Endothelial cell of umbilical vein (primary cell): Measurements from ENCODE around the gene PHF1. TPM values are rescaled to one million over a fixed set of nuclear protein-coding genes. Genes with fewer than 3 reads are reported as not detected.

Experiments
- BruUV-seq: library from RNA; stranded (reverse); fragments of 400-500 nt; replicated peaks from 2 replicates; lab custom pipeline; 2021; lab: Mats Ljungman, UMichigan
- CTCF ChIA-PET: fragments of 300-600, 350-600 bp; sonication (Branson Sonifier 250); formaldehyde crosslinking; loops from one replicate; lab custom pipeline; 2021; ENCODE audit warnings: antibody characterized with exemption, inconsistent platforms; lab: Charles Lee
- POLR2A ChIA-PET: fragments of 300-600, 350-600 bp; sonication (Branson Sonifier 250); formaldehyde crosslinking; loops from one replicate; lab custom pipeline; 2021; ENCODE audit warnings: antibody characterized with exemption, inconsistent platforms; lab: Charles Lee
- DNase-seq: peaks from one replicate; pipeline ENCODE4 v3.0.0-alpha.2; 2011; ENCODE audit warnings: low read depth, low spot score
- FAIRE-seq: peaks from 2 replicates; lab custom pipeline; 2011; peaks lifted over from hg19 to GRCh38; lab: Jason Lieb, UNC
- H2AFZ ChIP-seq: 2 replicates; pipeline ENCODE4 v1.6.0; 2012; ENCODE audit warnings: low read depth, low read length, control low read depth, inconsistent platforms
- H3K27ac ChIP-seq: 2 replicates; pipeline ENCODE4 v1.5.1; 2011; ENCODE audit warnings: low read depth, mild to moderate bottlenecking, control low read depth, low read length, moderate library complexity; ENCODE audit not compliant: insufficient read depth
- H3K27me3 ChIP-seq, 2 experiments: 2 replicates each; pipeline versions ENCODE4 v1.6.0 to v1.6.1; 2011; ENCODE audit warnings: low read length in 2 of 2, mixed read lengths in 1 of 2; ENCODE audit not compliant: control insufficient read depth in 2 of 2, insufficient read depth in 2 of 2
- H3K36me3 ChIP-seq, 2 experiments: 2 replicates in 1 of 2; 3 replicates in 1 of 2; pipeline ENCODE4 v1.5.1; 2011; ENCODE audit warnings: low read length in 2 of 2, mild to moderate bottlenecking in 1 of 2, moderate library complexity in 1 of 2; ENCODE audit not compliant: control insufficient read depth in 2 of 2, insufficient read depth in 2 of 2; ENCODE audit errors: extremely low read depth in 1 of 2
- H3K4me1 ChIP-seq: 3 replicates; pipeline ENCODE4 v1.5.1; 2011; ENCODE audit warnings: mild to moderate bottlenecking, low read length; ENCODE audit not compliant: control insufficient read depth, insufficient read depth; ENCODE audit errors: extremely low read depth
- H3K4me2 ChIP-seq: 2 replicates; pipeline ENCODE4 v1.6.1; 2011; ENCODE audit warnings: low read length, control low read depth, mixed read lengths; ENCODE audit not compliant: insufficient read depth
- H3K4me3 ChIP-seq, 3 experiments: fragments of 200-600 bp in 1 of 3; sonication (generic), shearing (Covaris generic) in 1 of 3; replicated peaks in 1 of 3; 2 replicates each; pipeline ENCODE4 v1.5.1; 2011 to 2016; ENCODE audit warnings: control low read depth in 3 of 3, low read length in 3 of 3, mild to moderate bottlenecking in 2 of 3, inconsistent platforms in 1 of 3, low read depth in 1 of 3, moderate library complexity in 1 of 3; ENCODE audit not compliant: insufficient read depth in 1 of 3
- H3K79me2 ChIP-seq: 2 replicates; pipeline ENCODE4 v1.6.0; 2012; ENCODE audit warnings: low read length, inconsistent platforms; ENCODE audit not compliant: control insufficient read depth, insufficient read depth
- H3K9ac ChIP-seq: replicated peaks from 2 replicates; pipeline ENCODE3; 2011; ENCODE audit warnings: low read length, control low read depth; ENCODE audit not compliant: insufficient read depth; ENCODE audit errors: extremely low read depth
- H3K9me1 ChIP-seq: replicated peaks from 3 replicates; pipeline ENCODE4 v1.6.0; 2011; ENCODE audit warnings: mild to moderate bottlenecking, low read length; ENCODE audit not compliant: control insufficient read depth, insufficient read depth; ENCODE audit errors: extremely low read depth
- H3K9me3 ChIP-seq: replicated peaks from 2 replicates; pipeline ENCODE4 v1.5.1; 2012; ENCODE audit warnings: low read length, inconsistent platforms; ENCODE audit not compliant: control insufficient read depth, insufficient read depth
- H4K20me1 ChIP-seq: replicated peaks from 2 replicates; pipeline ENCODE3; 2011; ENCODE audit warnings: mild to moderate bottlenecking, low read length; ENCODE audit not compliant: control insufficient read depth, insufficient read depth; ENCODE audit errors: extremely low read depth
- CTCF ChIP-seq, 2 donors: IDR thresholded peaks; 1 replicate in 1 of 2; 2 replicates in 1 of 2; pipeline ENCODE4 v1.5.1; 2011; ENCODE audit warnings: low read length in 2 of 2, mild to moderate bottlenecking in 2 of 2, moderate library complexity in 2 of 2, control low read depth in 1 of 2, inconsistent platforms in 1 of 2, low read depth in 1 of 2; ENCODE audit not compliant: insufficient read depth in 1 of 2; ENCODE audit errors: extremely low read depth in 1 of 2
- EZH2 ChIP-seq: IDR thresholded peaks from 2 replicates; pipeline ENCODE4 v1.6.1; 2012; ENCODE audit warnings: borderline replicate concordance, low read depth, mild to moderate bottlenecking, moderate library complexity, low read length, inconsistent platforms; ENCODE audit not compliant: severe bottlenecking
- FOS ChIP-seq: IDR thresholded peaks from 2 replicates; pipeline ENCODE4 v1.6.1; 2011; ENCODE audit warnings: mild to moderate bottlenecking, low read length, moderate library complexity, borderline replicate concordance; ENCODE audit not compliant: insufficient read depth
- GATA2 ChIP-seq: IDR thresholded peaks from 2 replicates; pipeline ENCODE4 v1.7.0; 2011; ENCODE audit warnings: low read depth, mild to moderate bottlenecking, moderate library complexity, mixed read lengths, low read length; ENCODE audit not compliant: insufficient read length, insufficient read depth
- JUN ChIP-seq: IDR thresholded peaks from 2 replicates; pipeline ENCODE4 v1.6.1; 2011; ENCODE audit warnings: borderline replicate concordance, low read depth; ENCODE audit not compliant: insufficient read length, insufficient read depth
- MYC ChIP-seq: IDR thresholded peaks from one replicate; pipeline ENCODE4 v1.6.1; 2011; ENCODE audit warnings: mild to moderate bottlenecking, low read depth, low read length
- dilution Hi-C: fragments of 300-500 bp; cut with MboI; formaldehyde crosslinking; loops from one replicate; pipeline ENCODE4 v1.15.0; 2019; ENCODE audit warnings: low sequenced_read_pairs; ENCODE audit not compliant: extremely low pct_ligation_motif_present
- intact Hi-C: fragments of 100-400 bp; cut with micrococcal nuclease; formaldehyde crosslinking; loops from one replicate; pipeline ENCODE4 v1.10.0; 2022
- polyA plus RNA-seq, 4 experiments: library from polyadenylated mRNA; depleted of rRNA in 3 of 4; stranded (reverse) in 3 of 4; unstranded in 1 of 4; fragments of >200 nt; gene quantifications; 2 replicates each; pipeline versions ENCODE4 v1.2.1 to v1.2.3, GENCODE V29; 2011 to 2012; ENCODE audit warnings: missing spikeins in 1 of 4
- total RNA-seq: library from RNA; stranded (reverse); gene quantifications from 2 replicates; pipeline ENCODE4 v1.2.3, GENCODE V29; 2021
- TF ChIP-seq, protein P1 (sequence below): IDR thresholded peaks from 2 replicates; pipeline ENCODE4 v1.6.1; 2011; ENCODE audit not compliant: insufficient read depth, insufficient read length

Gene PHF1
- total and polyA plus RNA-seq, 2 donors (not counting 3 experiments of a cell fraction or from before 2014, with no cell fraction given): 32.5 to 53.1 TPM

DNA sequence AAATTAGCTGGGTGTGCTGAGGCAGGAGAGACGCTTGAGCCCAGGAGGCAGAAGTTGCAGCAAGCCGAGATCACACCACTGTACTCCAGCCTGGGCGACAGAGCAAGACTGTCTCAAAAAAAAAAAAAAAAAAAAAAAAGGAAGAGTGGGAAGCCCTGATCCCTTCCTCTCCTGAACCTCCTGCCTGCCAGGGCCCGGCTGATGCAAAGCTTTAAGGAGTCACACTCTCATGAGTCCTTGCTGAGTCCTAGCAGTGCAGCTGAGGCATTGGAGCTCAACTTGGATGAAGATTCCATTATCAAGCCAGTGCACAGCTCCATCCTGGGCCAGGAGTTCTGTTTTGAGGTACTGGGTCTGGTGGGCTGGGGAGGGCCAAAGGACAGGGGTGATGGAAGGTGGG, 24.1 kb downstream of the PHF1 start:
- intact Hi-C loops: no loop called here
- Histone ChIP-seq H3K27me3 (no peaks in the 10 kb centered on the region), H3K4me3 (no peak overlapping the region), H3K9me3 (no peaks in the 10 kb centered on the region), H3K79me2 (no peaks in the 10 kb centered on the region), H3K9me1 (no peaks in the 10 kb centered on the region), H3K27ac (no peak overlapping the region), H3K36me3 (peaks cover 3 to 17% of the 10 kb centered on the region in 2 experiments), H3K4me1 (peaks cover 12% of the 10 kb centered on the region), H3K9ac (no peak overlapping the region), H3K4me2 (no peak overlapping the region), H2AFZ (no peak overlapping the region), H4K20me1 (no peaks in the 10 kb centered on the region)
- ChIA-PET POLR2A (interaction anchor here (2.5 kb wide), 1 partner anchor 19 kb away, joined by 6 read pairs; the partner anchor contains the start of gene ZBTB9), CTCF (interaction anchor here (0.5 to 1.0 kb wide), 2 partner anchors 15 to 16 kb away, joined by 3 read pairs; no protein-coding TSS in a partner anchor)
- BruUV-seq: no TSS peak
- FAIRE-seq (no peak), DNase-seq (no peak)
- TF ChIP-seq EZH2 (no peak), CTCF (IDR thresholded peaks at IDR 0.05; ENCODE audit: extremely low read depth in 1 of 2, insufficient read depth in 1 of 2, low read depth in 1 of 2, low read length in 2 of 2) (no peak), GATA2 (no peak), JUN (no peak), MYC (no peak), FOS (no peak)
- TF ChIP-seq, protein P1, sequence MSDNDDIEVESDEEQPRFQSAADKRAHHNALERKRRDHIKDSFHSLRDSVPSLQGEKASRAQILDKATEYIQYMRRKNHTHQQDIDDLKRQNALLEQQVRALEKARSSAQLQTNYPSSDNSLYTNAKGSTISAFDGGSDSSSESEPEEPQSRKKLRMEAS: no peak
- dilution Hi-C loops: no loop called here
